GM12864 (cell line): ENCODE measurements around the gene TCF12.

Experiments used
- DNase-seq: peaks from one replicate; pipeline ENCODE4 v3.0.0-alpha.2; 2011; ENCODE audit warnings: low read depth
- H3K4me3 ChIP-seq: 2 replicates; pipeline ENCODE4 v1.5.1; 2011; ENCODE audit warnings: mild to moderate bottlenecking, low read depth, low read length, control low read depth
- CTCF ChIP-seq: IDR thresholded peaks from 2 replicates; pipeline ENCODE4 v1.5.1; 2011; ENCODE audit warnings: low read depth, mild to moderate bottlenecking, moderate library complexity, low read length, control low read depth, inconsistent platforms; ENCODE audit errors: missing control alignments

The TCF12 gene

GRCh38 chr15:57133127-57133968 lies 214.9 kb downstream of the TCF12 start:
- H3K4me3 ChIP-seq: no peak overlapping the region
- no peak for DNase-seq
- TF ChIP-seq CTCF: no peak

GRCh38 chr15:57134071-57134605 lies 215.7 kb downstream of the TCF12 start:
- no peak overlapping the region for H3K4me3 ChIP-seq
- TF ChIP-seq CTCF: no peak
- no peak for DNase-seq

- DNase-seq: no peak
- TF ChIP-seq CTCF: no peak
- H3K4me3 ChIP-seq: no peak overlapping the region
These were observed 216.4 kb downstream of the TCF12 start for GRCh38 chr15:57134851-57135250.

GRCh38 chr15:57135800-57136199 lies 217.4 kb downstream of the TCF12 start:
- no peak overlapping the region for H3K4me3 ChIP-seq
- DNase-seq: no peak
- TF ChIP-seq CTCF: no peak

- no peak overlapping the region for H3K4me3 ChIP-seq
- DNase-seq: no peak
- peak; percentile 70 for TF ChIP-seq CTCF
These were observed 219.9 kb downstream of the TCF12 start for GRCh38 chr15:57138349-57138788.

- H3K4me3 ChIP-seq: no peak overlapping the region
- no peak for DNase-seq
- TF ChIP-seq CTCF: no peak
These were observed 225.2 kb downstream of the TCF12 start for GRCh38 chr15:57143511-57144078.

GRCh38 chr15:57144448-57144847 lies 226.0 kb downstream of the TCF12 start:
- no peak for DNase-seq
- no peak for TF ChIP-seq CTCF
- H3K4me3 ChIP-seq: no peak overlapping the region
